Islet of Langerhans (tissue), 1 donor: Measurements from ENCODE around the gene SYTL1.

Source experiments
- FAIRE-seq: peaks from one replicate; lab custom pipeline; 2011; peaks lifted over from hg19 to GRCh38; lab: Jason Lieb, UNC

Gene SYTL1

DNA sequence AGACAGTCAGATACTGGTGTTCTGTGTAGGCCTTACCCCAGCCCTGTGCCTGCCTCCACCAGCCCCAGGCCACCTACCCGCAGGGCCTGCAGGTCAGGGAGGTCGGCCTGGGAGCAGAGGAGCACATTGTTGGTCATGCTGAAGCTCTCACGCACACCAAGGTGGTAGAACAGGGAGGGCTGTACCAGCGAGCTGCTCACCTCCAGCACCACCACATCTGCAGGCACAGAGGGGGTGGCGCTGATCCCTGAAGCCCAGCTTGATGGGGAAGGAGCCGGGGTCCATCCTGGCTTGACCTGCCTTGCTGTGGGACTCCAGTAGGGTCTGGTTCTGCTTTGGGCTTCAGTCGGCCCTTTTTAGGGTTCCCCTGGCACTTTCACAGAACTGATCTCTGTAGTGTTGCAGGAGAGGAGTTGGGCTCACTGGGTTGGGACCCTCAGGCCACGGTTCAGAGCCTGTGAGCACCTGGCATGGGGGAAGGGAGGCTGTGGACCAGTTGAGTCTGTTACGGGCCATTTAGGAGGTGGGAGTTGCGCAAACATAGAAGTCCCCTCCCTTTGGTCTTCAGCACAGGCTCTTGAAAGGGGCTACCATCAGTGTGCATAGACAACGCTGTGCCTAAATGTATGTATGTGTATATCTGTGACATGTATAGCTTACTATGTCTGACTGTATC lies 23.0 kb downstream of the SYTL1 start:
- no peak for FAIRE-seq

DNA sequence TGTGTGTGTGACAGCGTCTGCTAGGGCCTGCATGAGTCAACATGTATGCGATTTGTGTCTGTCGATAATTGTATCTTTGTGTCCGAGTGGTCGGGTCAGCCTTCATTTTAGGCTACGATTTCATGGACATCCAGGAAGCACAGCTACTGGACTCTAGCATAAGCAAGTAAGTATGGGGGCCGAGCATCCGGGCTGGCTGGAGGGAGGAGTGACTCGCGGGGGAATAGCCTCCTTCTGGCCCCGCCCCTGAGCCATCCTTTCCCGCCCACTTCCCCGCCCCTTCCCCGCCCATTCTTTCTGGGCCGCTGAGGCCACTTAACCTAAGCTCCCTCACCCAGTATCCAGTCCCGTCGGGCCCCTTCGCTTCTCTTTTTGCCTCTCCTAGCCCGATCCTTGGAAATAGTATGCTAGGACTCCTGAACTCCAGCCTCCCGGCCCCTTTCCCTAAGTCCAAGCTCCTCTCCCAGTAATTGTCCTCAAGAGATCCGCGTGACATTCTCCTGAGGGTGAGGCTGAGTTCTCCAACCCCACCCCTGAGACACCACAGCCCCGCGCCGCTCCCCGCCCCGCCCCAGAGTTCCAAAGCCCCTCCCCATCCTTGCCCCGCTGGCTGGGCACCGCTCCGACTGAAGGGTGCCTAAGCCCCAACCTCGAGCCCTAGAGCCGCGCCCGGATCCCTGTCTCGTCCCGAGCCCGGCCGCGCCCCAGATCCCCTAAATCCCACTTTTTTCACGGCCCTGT lies 23.7 kb downstream of the SYTL1 start:
- no peak for FAIRE-seq

DNA sequence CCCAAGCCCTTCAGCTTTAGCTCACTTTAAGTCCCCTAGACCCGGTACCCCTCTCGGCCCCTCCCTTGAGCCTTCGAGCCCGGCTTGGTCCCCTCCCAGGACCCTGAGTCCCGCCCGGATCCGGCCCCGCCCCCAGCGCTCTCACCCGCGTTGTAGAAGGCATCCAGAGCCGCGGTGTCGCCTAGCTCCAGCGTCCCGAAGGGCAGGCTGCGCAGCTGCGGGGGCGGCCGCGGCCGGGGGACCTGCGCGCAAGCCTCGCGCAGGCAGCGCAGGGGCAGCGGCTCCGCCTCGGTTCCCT lies 24.2 kb downstream of the SYTL1 start:
- no peak for FAIRE-seq

DNA sequence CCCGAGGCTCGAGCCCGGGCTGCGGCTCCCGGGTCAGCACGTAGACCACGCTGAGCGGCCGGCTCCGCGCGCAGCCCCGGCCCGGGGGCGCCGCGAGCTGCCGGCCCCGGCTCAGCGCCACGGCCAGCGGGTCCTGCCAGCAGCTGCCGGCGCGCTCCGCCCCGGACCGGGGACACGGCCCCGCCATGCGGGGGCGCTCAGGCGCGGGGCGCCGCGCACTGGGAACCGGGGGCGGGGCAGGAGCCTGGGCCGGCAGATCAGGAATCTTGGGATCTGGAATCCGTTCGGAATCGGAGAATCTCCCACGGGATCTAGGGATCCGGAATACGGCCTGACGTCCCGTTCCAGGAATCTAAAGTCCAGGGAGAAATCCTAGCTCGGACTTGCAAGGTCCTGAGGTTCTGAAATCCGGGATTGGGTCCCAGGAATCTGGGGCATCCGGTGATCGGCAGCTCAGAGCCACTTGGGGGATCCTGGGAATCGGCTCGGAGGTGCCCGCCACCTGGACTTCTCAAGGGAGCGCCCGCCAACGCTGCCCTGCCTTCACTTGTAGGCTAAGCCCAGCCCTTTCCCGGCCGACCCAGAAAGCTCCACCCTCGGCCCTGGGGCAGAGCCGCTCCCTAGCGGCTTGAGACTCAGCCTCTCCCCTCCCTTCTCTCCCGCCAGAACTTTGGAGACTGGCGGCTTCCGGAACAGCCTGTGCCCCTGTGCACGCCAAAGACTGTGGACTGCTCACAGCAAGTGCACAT lies 24.8 kb downstream of the SYTL1 start, which contains the start of gene MAP3K6:
Gene MAP3K6 (minus strand): TSS at position 551 of the 749 bp plus-strand sequence. CDS start 364 bp downstream, at position 187.
- no peak for FAIRE-seq

DNA sequence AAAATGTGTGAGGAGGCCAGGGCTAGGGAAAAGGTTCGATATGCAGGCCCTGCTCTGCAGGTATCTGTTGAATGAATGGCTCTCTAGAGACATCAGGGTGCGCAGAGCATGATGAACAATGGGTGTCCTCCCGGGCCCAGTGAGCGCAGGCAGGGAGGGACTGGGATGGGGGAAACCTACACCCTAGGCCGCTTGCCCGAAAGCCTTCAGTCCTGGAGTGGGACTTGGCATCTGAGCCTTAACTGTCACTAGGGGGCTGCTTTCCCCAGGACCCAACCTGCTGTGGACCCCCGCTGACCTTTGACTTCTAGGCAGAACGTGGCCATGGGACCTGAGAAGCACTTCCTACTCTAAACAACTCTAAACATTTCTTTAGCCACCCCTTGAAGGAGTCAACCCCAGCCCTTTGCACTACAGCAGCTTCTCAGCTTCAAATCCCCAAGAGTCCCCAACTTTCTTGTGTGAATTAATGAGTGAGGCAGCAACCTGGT lies 25.4 kb downstream of the SYTL1 start:
- no peak for FAIRE-seq

DNA sequence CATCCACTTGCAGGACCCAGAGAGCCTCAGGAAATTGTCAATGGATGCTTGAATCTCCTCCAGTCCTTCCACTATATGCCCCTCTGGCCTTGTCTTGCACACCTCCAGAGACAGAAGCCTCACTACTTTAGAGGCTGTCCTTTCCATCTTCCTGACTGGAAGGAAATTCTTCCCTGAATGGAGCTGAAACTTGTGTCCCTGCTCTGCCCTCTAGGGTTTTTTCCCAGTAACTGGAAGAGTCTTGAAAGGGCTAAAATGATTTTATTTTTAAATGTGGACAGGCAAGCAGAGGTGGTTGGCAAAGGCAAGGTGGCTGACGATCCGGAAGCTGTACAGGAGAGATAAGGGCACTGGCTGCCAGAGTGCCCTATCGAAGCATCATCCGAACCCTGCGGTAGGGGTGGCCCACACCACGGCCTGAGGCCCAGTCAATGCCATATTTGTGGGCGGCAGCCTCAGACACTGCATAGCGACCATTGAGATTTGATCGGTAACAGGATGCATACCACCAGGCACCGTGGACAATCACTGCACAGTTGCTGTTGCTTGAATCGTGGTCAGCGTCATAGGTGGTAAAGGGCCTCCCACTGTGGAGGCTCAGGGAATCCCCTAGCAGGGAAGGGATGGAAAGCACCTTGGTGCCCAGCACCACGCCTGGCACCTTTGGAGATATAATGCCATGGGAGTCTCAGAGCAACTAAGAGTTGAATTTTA lies 27.2 kb downstream of the SYTL1 start:
- FAIRE-seq = no peak

DNA sequence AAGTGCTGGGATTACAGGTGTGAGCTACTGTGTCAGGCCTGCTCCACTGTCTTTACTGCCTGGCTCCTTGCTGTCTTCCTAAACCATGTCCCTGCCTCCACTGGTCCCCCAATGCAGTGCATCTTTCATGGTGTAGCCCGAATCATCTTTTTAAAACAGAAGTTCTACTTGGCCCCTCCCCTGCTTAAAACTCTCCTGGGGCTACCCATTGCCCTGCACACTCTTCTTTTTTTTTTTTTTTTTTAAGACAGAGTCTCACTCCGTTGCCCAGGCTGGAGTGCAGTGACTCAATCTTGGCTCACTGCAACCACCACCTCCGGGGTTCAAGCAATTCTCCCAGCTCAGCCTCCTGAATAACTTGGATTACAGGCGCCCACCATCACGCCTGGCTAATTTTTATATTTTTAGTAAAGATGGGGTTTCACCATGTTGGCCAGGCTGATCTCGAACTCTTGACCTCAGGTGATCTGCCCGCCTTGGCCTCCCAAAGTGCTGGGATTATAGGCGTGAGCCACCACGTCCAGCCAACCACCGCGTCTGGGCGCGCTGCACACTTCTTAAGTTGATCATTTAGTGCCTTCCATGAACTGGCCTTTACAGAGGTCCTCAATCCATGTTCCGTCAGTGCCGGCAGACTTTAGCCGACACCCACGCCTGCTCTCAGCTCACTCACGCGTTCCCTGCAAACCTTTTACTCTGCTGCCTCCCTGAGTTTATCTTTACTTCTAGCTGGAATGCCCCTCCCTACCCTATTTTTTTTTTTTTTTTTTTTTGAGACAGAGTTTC lies 30.4 kb downstream of the SYTL1 start:
- no peak for FAIRE-seq

DNA sequence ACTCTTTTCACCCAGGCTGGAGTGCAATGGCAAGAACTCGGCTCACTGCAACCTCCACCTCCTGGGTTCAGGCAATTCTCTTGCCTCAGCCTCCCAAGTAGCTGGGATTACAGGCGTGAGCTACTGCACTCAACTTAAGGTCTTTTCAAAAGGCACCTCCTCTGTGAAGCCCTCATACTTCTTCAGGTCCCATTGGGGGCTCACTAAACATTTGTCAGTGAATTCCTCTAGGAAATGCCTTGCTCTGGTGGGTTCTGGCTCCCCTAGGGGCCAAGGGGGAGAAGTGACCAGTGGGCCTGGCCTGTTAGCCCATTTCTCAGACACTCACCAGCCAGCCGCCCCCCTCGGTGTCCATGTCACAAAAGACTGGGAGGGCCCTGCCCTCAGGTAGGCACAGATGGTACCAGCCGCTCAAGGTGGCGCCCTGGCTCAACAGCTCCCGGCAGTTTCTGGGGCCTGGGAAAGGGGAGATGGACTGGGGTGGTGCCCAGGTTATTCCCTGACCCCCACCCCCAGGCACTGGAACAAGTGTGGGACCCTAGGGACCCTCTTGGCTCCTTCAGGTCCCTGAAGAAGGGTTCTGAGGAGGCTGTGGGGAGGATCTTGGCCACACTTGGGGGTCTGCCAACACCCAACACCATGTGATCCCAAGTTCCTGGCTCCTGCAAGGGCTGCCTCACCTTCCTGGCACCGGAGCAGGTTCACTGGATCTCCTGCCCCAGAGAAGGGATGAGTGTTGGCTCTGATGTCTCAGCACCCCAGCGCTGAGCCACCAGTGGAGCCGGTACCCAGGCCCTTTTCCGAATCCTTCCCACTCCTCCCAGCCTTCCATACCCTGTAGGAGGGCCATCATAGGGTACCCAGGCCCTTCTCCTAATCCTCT lies 31.2 kb downstream of the SYTL1 start:
- no peak for FAIRE-seq

DNA sequence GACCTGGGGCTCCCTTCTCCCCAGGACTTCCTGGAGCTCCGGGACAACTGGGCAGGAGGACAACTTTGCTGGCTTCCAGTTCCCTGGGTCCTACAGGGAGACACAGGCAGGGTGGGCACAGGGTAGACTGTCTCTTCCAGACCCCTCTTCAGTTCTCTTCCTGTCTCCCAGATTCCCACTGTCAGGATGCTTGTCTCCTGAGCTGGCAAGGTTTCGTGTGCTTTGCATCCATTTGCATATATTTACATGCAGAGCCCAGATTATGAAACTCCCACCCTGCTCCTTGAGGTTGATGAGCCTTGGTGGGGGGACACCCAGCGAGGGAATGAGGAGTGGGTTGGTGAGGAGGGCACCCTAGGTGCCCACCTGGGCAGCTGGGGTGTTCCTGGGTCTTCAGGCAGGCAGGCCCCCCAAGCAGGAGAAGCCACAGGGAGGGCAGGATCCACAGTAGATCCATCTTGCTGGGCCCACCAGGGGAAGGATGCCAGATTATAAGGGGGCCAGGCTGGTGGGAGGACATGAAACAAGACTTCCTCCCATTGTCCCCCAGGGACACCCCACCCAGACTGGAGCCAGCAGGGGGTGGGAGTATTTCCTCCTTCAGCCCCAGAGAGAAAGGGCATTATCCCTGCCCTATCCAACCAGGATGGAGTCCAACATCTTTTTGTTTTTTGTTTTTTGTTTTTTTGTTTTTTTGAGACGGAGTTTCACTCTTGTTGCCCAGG lies 32.7 kb downstream of the SYTL1 start, which contains the start of gene FCN3:
Gene FCN3 (minus strand): TSS at position 463 of the 725 bp plus-strand sequence. CDS start 6 bp downstream, at position 457.
- FAIRE-seq = no peak

DNA sequence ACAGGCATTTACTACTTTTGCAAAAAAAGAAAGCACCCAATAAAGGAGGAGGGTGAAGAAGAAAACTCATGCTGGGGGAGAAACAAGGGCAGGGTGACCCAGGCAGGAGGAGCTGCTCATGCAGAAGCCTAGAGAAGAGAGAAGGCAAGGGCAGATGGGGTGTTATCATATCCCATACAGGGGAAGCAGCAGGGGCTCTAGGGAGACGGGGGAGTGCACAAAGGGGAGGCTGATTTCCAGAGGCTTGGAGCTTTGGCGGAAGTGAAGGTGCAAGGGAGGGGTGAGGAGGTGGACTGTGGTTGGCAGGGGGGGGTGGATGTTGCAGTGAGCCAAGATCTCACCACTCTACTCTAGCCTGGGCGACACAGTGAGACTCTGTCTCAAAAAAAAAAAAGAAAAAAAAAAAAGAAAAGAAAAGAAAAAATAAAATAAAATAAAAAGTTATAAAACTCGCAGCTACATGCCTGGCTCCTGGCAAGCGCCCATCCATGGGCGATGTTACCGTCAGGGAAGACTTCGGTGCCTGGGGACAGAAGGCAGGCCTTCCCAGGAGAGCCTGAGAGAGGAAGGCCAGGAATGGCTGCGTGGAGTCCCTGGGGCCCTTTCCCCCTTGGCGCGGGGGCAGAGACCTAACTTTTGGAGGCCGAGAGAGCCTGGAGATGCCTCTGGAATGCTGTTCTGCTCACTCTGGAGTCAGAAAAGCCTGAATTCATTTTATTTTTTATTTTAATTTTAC lies 36.1 kb downstream of the SYTL1 start:
- no peak for FAIRE-seq

DNA sequence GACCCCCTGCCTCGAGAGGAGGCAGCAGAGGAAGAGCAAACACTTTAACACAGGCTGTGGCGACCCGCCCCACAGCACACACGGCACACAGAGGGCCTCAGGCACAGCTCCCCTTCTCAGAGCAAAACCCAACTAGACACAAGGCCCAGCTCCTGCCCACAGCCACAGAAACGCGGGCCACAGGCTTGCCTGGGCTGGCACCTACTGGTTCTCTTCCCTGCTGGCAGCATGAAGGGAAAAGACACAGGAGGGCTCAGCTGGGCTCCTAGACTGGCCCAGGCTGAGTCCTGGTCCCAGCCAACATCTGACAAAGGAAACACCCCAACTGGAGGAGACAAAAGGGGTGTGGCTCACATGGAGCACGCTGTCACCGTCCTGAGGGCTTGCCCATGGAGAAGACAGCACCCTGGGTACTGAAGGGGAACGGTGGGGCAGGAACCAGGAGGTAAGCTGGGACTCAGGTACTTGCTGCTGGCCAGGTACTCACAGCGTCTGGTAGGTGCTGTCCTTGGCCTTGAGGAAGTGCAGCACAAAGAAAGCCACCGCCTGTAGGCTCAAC lies 37.8 kb downstream of the SYTL1 start:
- FAIRE-seq = no peak

DNA sequence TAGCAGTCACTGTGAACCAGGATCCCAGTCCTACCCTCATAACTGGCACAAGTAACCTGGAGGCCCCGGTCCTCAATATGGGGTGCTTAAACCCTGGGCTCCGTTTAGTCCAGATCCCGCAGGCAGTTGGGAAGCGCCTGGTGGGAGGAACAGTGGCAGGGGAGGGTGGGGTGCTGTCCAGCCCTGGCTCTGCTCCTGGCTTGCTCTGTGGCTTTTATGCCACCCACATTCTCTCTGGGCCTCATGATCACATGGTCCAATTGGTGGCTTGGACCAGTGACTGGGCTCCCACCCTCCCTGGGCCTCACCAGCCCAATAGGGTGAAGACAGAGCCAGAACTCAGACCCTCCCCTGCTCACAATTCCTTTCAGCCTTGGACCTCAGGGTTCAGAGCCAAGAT lies 38.4 kb downstream of the SYTL1 start:
- FAIRE-seq = no peak

DNA sequence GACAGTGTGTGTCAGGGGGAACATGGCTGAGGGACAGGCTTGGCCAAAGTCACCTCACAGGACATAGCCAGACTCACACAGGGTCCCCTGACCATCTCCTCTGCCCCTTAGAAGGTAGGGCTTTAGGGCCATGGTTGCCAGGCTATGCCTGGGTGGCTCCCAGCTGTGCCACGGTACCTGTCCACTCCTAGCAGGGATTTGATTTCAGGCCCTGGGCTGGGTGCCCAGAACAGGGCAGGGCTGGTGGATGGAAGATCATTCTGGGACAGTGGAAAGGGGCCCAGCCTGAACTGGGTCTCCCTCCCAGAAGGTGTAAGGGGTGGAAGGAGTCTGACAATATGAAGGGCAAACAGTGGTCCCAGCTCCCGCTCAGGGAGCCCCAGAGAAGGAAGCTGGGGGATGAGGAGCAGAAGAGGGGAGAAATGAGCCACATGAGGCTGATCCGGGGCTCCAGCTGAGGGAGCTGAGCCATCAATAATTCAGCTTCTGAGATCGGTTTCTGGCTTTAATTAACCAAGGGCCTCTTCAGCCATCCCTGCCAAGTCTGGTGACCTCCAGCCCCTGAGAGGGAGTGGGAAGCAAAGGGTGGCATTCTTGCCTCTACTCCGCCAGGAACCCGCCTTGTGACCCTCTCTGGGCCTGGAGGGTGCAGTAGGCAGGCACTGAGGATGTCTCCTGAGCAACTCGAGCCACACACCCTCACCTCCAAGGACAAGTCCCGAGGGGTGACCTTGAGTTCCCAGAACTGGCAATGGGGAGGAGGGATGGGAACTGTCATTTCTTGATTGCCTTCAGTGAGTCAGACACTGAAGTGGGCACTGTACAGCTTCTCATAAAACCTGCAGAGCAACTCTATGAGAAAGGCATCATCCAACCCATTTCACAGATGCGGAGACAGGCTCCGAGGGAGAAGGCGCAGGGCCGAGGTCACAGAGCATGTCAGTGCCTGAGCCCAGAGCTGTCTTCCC lies 39.2 kb downstream of the SYTL1 start:
- FAIRE-seq = no peak

DNA sequence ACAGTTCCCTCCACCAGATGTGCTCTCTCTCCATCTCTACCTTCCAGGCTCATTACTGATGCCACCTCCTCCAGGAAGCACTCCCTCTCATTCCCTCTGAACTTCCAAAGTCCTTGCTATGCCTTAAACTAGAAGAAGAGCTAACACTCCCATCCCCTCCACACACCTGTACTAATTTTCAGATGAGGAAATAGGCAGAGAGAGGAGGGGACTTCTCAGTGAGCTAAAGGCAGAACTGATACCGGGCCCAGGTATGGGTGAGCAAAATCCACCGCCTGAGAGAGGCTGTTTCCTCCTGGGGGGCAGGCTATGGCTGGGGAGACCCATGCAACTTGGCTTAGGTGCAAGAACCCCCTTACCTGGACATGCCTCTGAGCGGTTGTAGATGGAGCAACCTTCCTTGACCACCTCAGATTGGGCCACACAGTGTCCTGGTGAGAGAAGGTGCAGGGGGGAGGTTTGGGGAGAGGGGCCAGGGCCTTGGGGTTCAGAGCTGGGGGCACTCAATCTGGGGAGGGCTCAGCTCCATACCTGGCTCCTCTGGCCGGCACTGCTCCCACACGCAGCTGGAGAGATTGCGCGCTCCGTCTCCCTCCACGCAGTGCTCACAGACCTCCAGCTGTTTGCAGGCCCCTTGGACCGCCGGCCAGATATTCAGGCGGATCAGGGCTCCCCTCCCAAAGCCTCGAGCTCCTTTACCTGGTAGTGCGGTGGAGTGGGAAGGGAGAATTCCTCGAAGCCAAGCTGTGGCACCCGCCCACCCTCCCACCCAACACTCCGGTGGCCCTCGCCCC lies 40.3 kb downstream of the SYTL1 start:
- FAIRE-seq = no peak

DNA sequence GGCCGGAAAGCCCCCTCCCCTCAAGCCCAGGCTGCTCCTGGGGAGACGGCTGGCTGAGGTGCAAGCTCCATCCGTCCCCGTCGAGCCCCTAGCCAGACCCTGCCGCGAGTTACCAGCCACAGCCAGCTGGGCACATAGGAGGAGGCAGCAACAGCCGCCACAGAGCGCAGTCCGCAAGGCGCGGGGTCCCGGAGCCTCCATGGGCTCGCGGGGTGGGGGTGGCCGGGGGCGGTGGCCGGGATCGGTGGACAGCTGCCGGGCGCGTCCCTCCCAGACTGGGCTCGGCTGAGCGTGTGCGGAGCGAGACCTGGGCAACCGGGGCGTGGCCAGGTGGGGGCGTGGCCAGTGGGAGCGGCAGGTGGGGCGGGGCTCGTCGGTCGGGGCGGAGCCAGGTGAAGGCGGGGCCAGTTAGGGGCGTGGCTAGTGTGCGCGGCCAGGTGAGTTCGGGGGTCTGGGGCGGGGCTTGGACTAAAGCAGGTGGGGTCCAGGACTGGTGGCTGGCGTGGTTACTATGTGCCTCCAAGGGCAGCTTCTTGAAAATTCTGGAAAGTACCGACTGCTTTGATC lies 41.3 kb downstream of the SYTL1 start, which contains the start of gene CD164L2:
Gene CD164L2 (minus strand): TSS at position 295 of the 567 bp plus-strand sequence. CDS start 94 bp downstream, at position 201.
- no peak for FAIRE-seq

DNA sequence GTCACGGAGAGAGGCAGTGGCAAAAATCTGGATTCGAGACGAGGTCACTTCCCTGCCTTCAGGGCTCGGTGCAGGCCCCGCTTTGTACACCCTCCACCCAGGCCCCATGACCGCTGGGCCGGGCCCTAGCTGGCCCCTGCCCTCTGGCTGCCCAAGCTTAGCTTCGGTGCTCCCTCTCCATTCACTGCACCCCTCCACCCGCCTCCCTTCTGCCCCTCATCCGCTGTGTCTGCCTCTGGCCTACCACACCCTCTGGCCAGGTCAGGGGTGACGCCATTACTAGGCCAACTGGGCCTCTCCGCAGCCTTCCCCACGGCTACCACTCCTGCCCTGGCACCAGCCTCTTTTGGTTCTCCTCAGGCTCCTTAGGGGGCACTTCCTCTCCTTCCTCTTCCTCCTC lies 41.8 kb downstream of the SYTL1 start:
- no peak for FAIRE-seq
